K562 (cell line): ENCODE data around the gene PCBP4. TPM values are rescaled to one million over a fixed set of nuclear protein-coding genes. Genes with fewer than 3 reads are reported as not detected.

Experiments used
- ASH1L ChIP-seq: fragments of 450-650 bp; IDR thresholded peaks from 2 replicates; pipeline ENCODE4 v1.6.1; 2018; ENCODE audit warnings: borderline replicate concordance, mild to moderate bottlenecking, low read depth; ENCODE audit not compliant: partially characterized antibody
- BCOR ChIP-seq: fragments of 450-650 bp; IDR thresholded peaks from 2 replicates; pipeline ENCODE4 v1.6.1; 2016
- BRCA1 ChIP-seq, 2 experiments: fragments of 450-650 bp in 1 of 2; sonication (generic) in 1 of 2; formaldehyde crosslinking in 1 of 2; IDR thresholded peaks; 2 replicates each; pipeline versions ENCODE4 v1.5.0 to v1.6.1; 2017 to 2020; ENCODE audit warnings: mild to moderate bottlenecking in 1 of 2, missing genetic modification reagents in 1 of 2
- CEBPG ChIP-seq, 3 experiments: fragments of 200-800 bp in 1 of 3; sonication (Bioruptor generic) in 1 of 3; sonication (generic) in 1 of 3; formaldehyde crosslinking in 1 of 3; IDR thresholded peaks in 2 of 3; conservative IDR thresholded peaks in 1 of 3; 2 replicates each; pipeline versions ENCODE4 v1.6.1 to v1.8.0; 2016 to 2022; ENCODE audit warnings: missing compliant biosample characterization in 2 of 3, missing genetic modification characterization in 2 of 3, mild to moderate bottlenecking in 1 of 3, missing genetic modification reagents in 1 of 3
- COPS2 ChIP-seq: fragments of 450-650 bp; conservative IDR thresholded peaks from 2 replicates; pipeline ENCODE4 v1.6.1; 2016; ENCODE audit warnings: mild to moderate bottlenecking, moderate library complexity
- E2F3 ChIP-seq: fragments of 250-450 bp; sonication (Bioruptor Pico); IDR thresholded peaks from 2 replicates; pipeline ENCODE4 v1.4.0; 2020; ENCODE audit warnings: mild to moderate bottlenecking
- ELF4 ChIP-seq: fragments of 450-650 bp; formaldehyde crosslinking; IDR thresholded peaks from 2 replicates; pipeline ENCODE4 v1.4.0; 2022; ENCODE audit warnings: missing genetic modification characterization
- GABPB1 ChIP-seq: sonication (generic); formaldehyde crosslinking; IDR thresholded peaks from 2 replicates; pipeline ENCODE4 v1.8.0; 2022; ENCODE audit warnings: mild to moderate bottlenecking, missing genetic modification reagents
- KLF16 ChIP-seq: IDR thresholded peaks from 2 replicates; pipeline ENCODE4 v1.6.1; 2016; ENCODE audit warnings: antibody characterized with exemption
- MAZ ChIP-seq, 2 experiments: fragments of 450-650 bp in 1 of 2; sonication (generic) in 1 of 2; formaldehyde crosslinking; IDR thresholded peaks in 1 of 2; conservative IDR thresholded peaks in 1 of 2; 2 replicates each; pipeline versions ENCODE4 v1.4.0 to v1.5.0; 2020; ENCODE audit warnings: mild to moderate bottlenecking in 1 of 2, missing genetic modification reagents in 1 of 2
- MBD2 ChIP-seq: sonication (generic); IDR thresholded peaks from 2 replicates; pipeline ENCODE4 v1.6.1; 2016; ENCODE audit warnings: low read depth, borderline replicate concordance
- MYNN ChIP-seq, 2 experiments: sonication (generic); formaldehyde crosslinking in 1 of 2; IDR thresholded peaks; 2 replicates each; pipeline versions ENCODE4 v1.5.0 to v1.6.1; 2016 to 2020; ENCODE audit warnings: antibody characterized with exemption in 1 of 2, missing genetic modification reagents in 1 of 2
- PCBP2 ChIP-seq: fragments of 200-400 bp; formaldehyde crosslinking; IDR thresholded peaks from 2 replicates; pipeline ENCODE4 v1.6.1; 2018; ENCODE audit warnings: low read length, low read depth, mild to moderate bottlenecking, moderate library complexity; ENCODE audit not compliant: poor library complexity, severe bottlenecking
- RB1 ChIP-seq: fragments of 450-650 bp; IDR thresholded peaks from 2 replicates; pipeline ENCODE4 v1.6.1; 2017; ENCODE audit warnings: low read depth, mild to moderate bottlenecking
- SMARCA5 ChIP-seq: fragments of 450-650 bp; IDR thresholded peaks from 2 replicates; pipeline ENCODE4 v1.6.1; 2016
- SRSF9 ChIP-seq: fragments of 200-400 bp; formaldehyde crosslinking; IDR thresholded peaks from 2 replicates; pipeline ENCODE4 v1.6.1; 2017; ENCODE audit warnings: low read depth, low read length, borderline replicate concordance
- STAT5B ChIP-seq: fragments of 250-450 bp; sonication (Bioruptor Pico); IDR thresholded peaks from 2 replicates; pipeline ENCODE4 v1.8.0; 2021; ENCODE audit warnings: mild to moderate bottlenecking, inconsistent platforms
- TCF7 ChIP-seq: sonication (generic); IDR thresholded peaks from 2 replicates; pipeline ENCODE4 v1.6.1; 2016; ENCODE audit warnings: antibody characterized with exemption, borderline replicate concordance
- TFAM ChIP-seq: fragments of 250-450 bp; sonication (Bioruptor Pico); conservative IDR thresholded peaks from 2 replicates; pipeline ENCODE4 v1.5.0; 2021; ENCODE audit warnings: mild to moderate bottlenecking, moderate library complexity
- ZBTB7A ChIP-seq: IDR thresholded peaks from 2 replicates; pipeline ENCODE4 v1.6.1; 2011; ENCODE audit warnings: low read depth, mild to moderate bottlenecking, low read length, moderate library complexity, borderline replicate concordance; ENCODE audit not compliant: control insufficient read depth
- ZNF3 ChIP-seq: fragments of 250-450 bp; sonication (Bioruptor Pico); IDR thresholded peaks from 2 replicates; pipeline ENCODE4 v1.5.0; 2021; ENCODE audit warnings: mild to moderate bottlenecking, moderate library complexity
- polyA plus RNA-seq, 8 experiments: library from polyadenylated mRNA; depleted of rRNA in 4 of 8; stranded (reverse) in 5 of 8; unstranded in 3 of 8; fragments of >200 nt; fragmentation: Nextera tagmentation in 2 of 8; fragmentation: Illumina TruSeq in 1 of 8; extraction: Ambion mirVana in 2 of 8; extraction: Trizol in 1 of 8; gene quantifications; 2 replicates each; pipeline versions ENCODE4 v1.2.1 to v1.2.3, GENCODE V29; 2011 to 2014; ENCODE audit warnings: inconsistent platforms in 1 of 8, missing spikeins in 1 of 8
- total RNA-seq, 7 experiments: library from RNA; depleted of rRNA in 6 of 7; stranded (reverse); fragments of >200 nt in 6 of 7; fragmentation: Illumina TruSeq in 2 of 7; extraction: Trizol in 2 of 7; gene quantifications; 2 replicates each; pipeline versions ENCODE4 v1.2.1 to v1.2.3, GENCODE V29; 2011 to 2021; ENCODE audit warnings: low replicate concordance in 1 of 7
- TF ChIP-seq, protein P1 (sequence below): fragments of 250-450 bp; sonication (Bioruptor Pico); IDR thresholded peaks from 2 replicates; pipeline ENCODE4 v1.9.0; 2021; ENCODE audit warnings: mild to moderate bottlenecking
- TF ChIP-seq, protein P2 (sequence below): fragments of 450-650 bp; IDR thresholded peaks from 2 replicates; pipeline ENCODE4 v1.6.1; 2016; ENCODE audit warnings: mild to moderate bottlenecking

Gene PCBP4
- total and polyA plus RNA-seq, 9 of the 15 experiments (the other 6 are each of a cell fraction or from before 2014, with no cell fraction given) = 0.06 to 5.8 (median 2.6) TPM

DNA sequence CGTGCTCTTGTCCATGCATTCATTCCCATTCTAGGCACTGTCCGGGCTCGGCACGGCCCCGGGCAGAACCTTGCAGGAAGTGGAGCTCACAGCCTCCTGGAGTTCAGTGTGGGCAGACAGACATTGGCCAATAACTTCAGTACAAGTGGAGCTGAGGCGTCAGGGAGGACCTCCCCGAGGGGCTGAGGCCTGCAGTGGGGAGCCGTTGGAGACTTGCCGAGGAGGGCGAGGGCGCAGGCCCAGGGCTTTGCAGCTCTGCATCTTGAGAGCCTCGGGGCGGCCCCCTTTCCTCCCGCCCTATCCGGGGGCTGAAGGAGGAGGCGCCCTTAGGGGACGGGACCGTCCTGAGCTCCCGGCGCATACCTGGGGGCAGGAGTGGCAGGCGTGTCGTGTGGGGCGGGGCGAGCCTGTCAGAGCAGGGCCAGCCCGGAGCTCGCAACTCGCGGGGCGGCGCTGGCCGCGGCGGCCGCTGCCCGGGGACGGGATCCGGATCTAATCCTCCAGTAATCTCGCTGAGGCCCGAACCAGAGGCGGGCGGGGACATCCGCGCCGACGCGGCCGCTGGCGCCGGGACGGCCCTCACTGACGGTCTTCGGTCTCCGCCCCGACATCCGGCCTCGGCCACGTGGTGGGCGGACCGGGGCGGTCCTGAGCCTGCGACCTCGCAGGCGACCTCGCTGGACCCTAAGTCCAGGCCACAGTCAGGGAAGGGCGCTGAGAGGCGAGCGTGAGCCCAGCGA is 15.8 kb upstream of the PCBP4 start, which contains the start of gene ACY1 (continued):
- TF ChIP-seq, protein P1, sequence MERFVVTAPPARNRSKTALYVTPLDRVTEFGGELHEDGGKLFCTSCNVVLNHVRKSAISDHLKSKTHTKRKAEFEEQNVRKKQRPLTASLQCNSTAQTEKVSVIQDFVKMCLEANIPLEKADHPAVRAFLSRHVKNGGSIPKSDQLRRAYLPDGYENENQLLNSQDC (CRISPR knock-in tag) = no peak
- TF ChIP-seq BCOR (no peak), MYNN (IDR thresholded peaks at IDR 0.05) (0 out of 2 replicates have a peak, but pooled peaks have one; percentile 12), MYNN (CRISPR knock-in tag; IDR thresholded peaks at IDR 0.05) (no peak), ELF4 (no peak), BRCA1 (IDR thresholded peaks at IDR 0.05) (no peak), BRCA1 (CRISPR knock-in tag; IDR thresholded peaks at IDR 0.05) (0 out of 2 replicates have a peak, but pooled peaks have one; percentile 69), SMARCA5 (no peak), GABPB1 (CRISPR knock-in tag) (peak; percentile 60), ZBTB7A (peak; percentile 90), MBD2 (peak; percentile 22; the same call in 1 of the 2 replicates), ASH1L (no peak), SRSF9 (no peak), ZNF3 (CRISPR knock-in tag) (no peak), PCBP2 (no peak), E2F3 (no peak), RB1 (peak; percentile 55; the same call in 1 of the 2 replicates), TFAM (CRISPR knock-in tag) (no peak), KLF16 (peak; percentile 27; the same call in 1 of the 2 replicates), TCF7 (no peak), CEBPG (CRISPR knock-in tag; IDR thresholded peaks at IDR 0.05) (peak; percentile 50), CEBPG (tag; conservative IDR thresholded peaks at IDR 0.05 in 1 of 2, IDR thresholded peaks at IDR 0.05 in 1 of 2) (no peak), COPS2 (no peak), MAZ (CRISPR knock-in tag; conservative IDR thresholded peaks at IDR 0.05 in 1 of 2, IDR thresholded peaks at IDR 0.05 in 1 of 2) (peak; percentile 76 to 79; a peak in 3 of 4 replicates), STAT5B (CRISPR knock-in tag) (no peak)
- TF ChIP-seq, protein P2, sequence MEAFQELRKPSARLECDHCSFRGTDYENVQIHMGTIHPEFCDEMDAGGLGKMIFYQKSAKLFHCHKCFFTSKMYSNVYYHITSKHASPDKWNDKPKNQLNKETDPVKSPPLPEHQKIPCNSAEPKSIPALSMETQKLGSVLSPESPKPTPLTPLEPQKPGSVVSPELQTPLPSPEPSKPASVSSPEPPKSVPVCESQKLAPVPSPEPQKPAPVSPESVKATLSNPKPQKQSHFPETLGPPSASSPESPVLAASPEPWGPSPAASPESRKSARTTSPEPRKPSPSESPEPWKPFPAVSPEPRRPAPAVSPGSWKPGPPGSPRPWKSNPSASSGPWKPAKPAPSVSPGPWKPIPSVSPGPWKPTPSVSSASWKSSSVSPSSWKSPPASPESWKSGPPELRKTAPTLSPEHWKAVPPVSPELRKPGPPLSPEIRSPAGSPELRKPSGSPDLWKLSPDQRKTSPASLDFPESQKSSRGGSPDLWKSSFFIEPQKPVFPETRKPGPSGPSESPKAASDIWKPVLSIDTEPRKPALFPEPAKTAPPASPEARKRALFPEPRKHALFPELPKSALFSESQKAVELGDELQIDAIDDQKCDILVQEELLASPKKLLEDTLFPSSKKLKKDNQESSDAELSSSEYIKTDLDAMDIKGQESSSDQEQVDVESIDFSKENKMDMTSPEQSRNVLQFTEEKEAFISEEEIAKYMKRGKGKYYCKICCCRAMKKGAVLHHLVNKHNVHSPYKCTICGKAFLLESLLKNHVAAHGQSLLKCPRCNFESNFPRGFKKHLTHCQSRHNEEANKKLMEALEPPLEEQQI = no peak
